Heart left ventricle (tissue), 13 donors: Measurements from ENCODE around the gene LRP1.

ENCODE experiments used
- POLR2A ChIP-seq, 2 donors: fragments of 450-650 bp; IDR thresholded peaks; one replicate each; pipeline ENCODE4 v1.6.1; 2017; ENCODE audit warnings: antibody characterized with exemption in 2 of 2, mild to moderate bottlenecking in 2 of 2, moderate library complexity in 2 of 2
- TF ChIP-seq, protein P1 (sequence below), 12 donors: fragments of 200-600 bp; sonication (generic) in 4 of 12; IDR thresholded peaks; one replicate each; pipeline versions ENCODE4 v1.5.0 to v1.8.0; 2018 to 2022; ENCODE audit warnings: antibody characterized with exemption in 12 of 12, mild to moderate bottlenecking in 5 of 12
- donor health status: ischemic (EF 13 %, LVEDD 7.1; RV severe dilation, severe dysfunction).
- donor health status: DM: no; HTN: yes; CAD: no.
- donor health status: DM: no; HTN: no; CAD: no.
- donor health status: ischemic (EF 25% LVEDD 6.9; RV normal size, moderate dysfunction).
- donor health status: ischemic (EF 25% LVEDD 5.7; RV mildly dilated, moderate dysfunction).
- donor health status: ischemic (EF 35%, LVEDD 5.7; RV mildly dilated, moderate dysfunction).
- donor health status: nonischemic (EF 11% LVEDD 7.7; RV severe dilation, severe dysfunction).
- donor health status: DM: yes; HTN: yes; CAD: no.
- donor health status: PGD.
- donor health status: ischemic (EF 29% LVEDD 5.4; RV normal size, mild dysfunction).
- donor health status: nonischemic (EF 23%, LVEDD 6.1; RV moderate dilation, normal function).

DNA sequence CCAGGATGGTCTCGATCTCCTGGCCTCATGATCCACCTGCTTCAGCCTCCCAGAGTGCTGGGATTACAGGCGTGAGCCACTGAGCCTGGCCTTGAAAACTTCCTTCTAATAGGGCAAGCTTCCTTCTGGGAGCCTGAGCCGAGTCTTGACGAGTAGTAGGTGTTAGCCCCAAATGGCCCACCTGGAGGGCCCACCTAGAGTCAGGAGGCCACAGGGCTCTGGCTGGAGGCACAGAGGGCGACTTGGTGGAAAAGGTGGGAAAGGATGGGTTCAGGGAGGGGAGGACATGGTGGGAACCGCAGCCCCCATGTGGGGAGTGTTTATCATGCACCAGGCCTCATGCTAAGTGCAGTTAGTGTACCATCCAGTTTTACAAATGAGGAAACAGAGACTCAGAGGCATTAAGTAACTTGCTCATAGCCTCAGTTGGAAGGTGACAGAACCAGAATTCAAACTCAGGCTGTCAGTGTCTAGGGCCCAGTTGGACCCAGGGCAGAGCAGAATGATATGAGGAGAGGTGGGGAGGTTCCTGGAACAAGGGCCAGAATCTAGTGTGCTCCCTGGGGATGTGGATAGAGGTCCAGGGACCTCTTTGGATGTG is 22.2 kb downstream of the LRP1 start:
- TF ChIP-seq POLR2A (IDR thresholded peaks at IDR 0.05), result no peak
- TF ChIP-seq, protein P1, sequence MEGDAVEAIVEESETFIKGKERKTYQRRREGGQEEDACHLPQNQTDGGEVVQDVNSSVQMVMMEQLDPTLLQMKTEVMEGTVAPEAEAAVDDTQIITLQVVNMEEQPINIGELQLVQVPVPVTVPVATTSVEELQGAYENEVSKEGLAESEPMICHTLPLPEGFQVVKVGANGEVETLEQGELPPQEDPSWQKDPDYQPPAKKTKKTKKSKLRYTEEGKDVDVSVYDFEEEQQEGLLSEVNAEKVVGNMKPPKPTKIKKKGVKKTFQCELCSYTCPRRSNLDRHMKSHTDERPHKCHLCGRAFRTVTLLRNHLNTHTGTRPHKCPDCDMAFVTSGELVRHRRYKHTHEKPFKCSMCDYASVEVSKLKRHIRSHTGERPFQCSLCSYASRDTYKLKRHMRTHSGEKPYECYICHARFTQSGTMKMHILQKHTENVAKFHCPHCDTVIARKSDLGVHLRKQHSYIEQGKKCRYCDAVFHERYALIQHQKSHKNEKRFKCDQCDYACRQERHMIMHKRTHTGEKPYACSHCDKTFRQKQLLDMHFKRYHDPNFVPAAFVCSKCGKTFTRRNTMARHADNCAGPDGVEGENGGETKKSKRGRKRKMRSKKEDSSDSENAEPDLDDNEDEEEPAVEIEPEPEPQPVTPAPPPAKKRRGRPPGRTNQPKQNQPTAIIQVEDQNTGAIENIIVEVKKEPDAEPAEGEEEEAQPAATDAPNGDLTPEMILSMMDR (IDR thresholded peaks at IDR 0.05), result no peak
